NT2/D1 (cell line): ENCODE data around the gene HSF2BP.

Source experiments
- SUZ12 ChIP-seq: IDR thresholded peaks from 2 replicates; pipeline ENCODE4 v1.6.1; 2011; ENCODE audit not compliant: insufficient read length, insufficient read depth; ENCODE audit errors: extremely low read depth
- YY1 ChIP-seq: IDR thresholded peaks from 2 replicates; pipeline ENCODE4 v1.6.1; 2011; ENCODE audit not compliant: insufficient read length, insufficient read depth
- ZNF274 ChIP-seq: IDR thresholded peaks from 2 replicates; pipeline ENCODE4 v1.6.1; 2011; ENCODE audit warnings: mild to moderate bottlenecking, low read depth, low read length

GRCh38 chr21:43708745-43709381, 49.6 kb upstream of the HSF2BP start:
- no peak for TF ChIP-seq ZNF274
- no peak for TF ChIP-seq YY1
- no peak for TF ChIP-seq SUZ12
